Lower leg skin (tissue), 4 donors: ENCODE results near the gene RPL26. TPM values are rescaled to one million over a fixed set of nuclear protein-coding genes. Genes with fewer than 3 reads are reported as not detected.

ENCODE experiments used
- DNase-seq, 2 donors: peaks; one replicate each; pipeline ENCODE4 v3.0.0-alpha.2; 2019; ENCODE audit warnings: low spot score in 2 of 2
- H3K4me3 ChIP-seq: fragments of 200-600 bp; sonication (generic); 2 replicates; pipeline ENCODE4 v1.5.1; 2017; ENCODE audit warnings: mild to moderate bottlenecking, low read depth; ENCODE audit not compliant: poor library complexity, severe bottlenecking
- POLR2A ChIP-seq, 2 donors: fragments of 450-650 bp; IDR thresholded peaks; one replicate each; pipeline ENCODE4 v1.6.1; 2016 to 2017; ENCODE audit warnings: antibody characterized with exemption in 2 of 2, mild to moderate bottlenecking in 1 of 2, moderate library complexity in 1 of 2
- WGBS, 2 donors: methylation state at CpG; one replicate each; pipeline ENCODE4 v1.1.5; 2018; 5-methylcytosine and 5-hydroxymethylcytosine counted together
- intact Hi-C: fragments of 100-400 bp; cut with DNase I; formaldehyde crosslinking; loops from one replicate; pipeline ENCODE4 v1.15.0; 2023; ENCODE audit warnings: low total_unique reads
- total RNA-seq, 4 donors: library from RNA; depleted of rRNA; stranded (reverse); fragments of >200 nt; gene quantifications; one replicate each; pipeline ENCODE4 v1.1.0, GENCODE V29; 2016
- TF ChIP-seq, protein P1 (sequence below), 3 donors: fragments of 450-650 bp; IDR thresholded peaks; one replicate each; pipeline ENCODE4 v1.5.1; 2016; ENCODE audit warnings: antibody characterized with exemption in 3 of 3, mild to moderate bottlenecking in 3 of 3, moderate library complexity in 2 of 3

The RPL26 gene
- total RNA-seq, 4 donors from 2014 or later: 3,126 to 5,795 (median 3,707) TPM

DNA sequence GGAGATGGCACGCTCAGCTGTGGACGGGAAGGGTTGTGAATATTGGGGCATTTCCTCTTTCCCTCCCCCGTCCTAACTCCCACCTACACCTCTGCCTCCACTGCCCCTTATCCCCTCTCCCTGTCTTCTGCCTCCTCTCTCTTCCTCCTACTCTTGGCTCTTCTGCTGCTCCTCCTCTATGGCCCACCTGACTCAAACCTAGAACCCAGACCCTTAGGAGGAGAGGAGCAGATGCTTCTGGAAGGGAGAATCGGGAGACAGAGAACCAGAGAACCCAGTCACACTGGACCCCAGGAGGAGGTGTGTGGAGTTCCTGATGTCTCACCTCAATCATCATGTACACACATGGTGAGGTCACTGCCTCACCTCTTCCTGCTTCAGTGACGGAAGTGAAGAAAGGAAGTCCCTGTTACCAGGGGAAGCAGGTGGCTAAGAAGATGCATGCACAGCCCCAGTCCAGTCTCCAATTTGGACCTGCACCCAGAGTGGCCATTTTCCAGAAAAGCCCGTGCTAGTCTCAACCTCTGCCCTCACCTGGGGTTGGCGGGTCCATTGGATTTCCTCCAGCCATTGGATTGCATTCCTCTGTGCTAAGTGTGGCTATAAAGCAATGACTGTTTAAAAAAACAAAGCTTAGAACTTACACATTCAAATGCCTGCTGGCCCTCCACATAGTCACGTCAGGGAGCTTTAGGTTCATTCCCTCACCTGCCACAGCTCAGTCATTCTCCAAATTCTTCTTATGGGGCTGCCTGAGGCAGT lies 10.7 kb upstream of the RPL26 start:
- TF ChIP-seq, protein P1, sequence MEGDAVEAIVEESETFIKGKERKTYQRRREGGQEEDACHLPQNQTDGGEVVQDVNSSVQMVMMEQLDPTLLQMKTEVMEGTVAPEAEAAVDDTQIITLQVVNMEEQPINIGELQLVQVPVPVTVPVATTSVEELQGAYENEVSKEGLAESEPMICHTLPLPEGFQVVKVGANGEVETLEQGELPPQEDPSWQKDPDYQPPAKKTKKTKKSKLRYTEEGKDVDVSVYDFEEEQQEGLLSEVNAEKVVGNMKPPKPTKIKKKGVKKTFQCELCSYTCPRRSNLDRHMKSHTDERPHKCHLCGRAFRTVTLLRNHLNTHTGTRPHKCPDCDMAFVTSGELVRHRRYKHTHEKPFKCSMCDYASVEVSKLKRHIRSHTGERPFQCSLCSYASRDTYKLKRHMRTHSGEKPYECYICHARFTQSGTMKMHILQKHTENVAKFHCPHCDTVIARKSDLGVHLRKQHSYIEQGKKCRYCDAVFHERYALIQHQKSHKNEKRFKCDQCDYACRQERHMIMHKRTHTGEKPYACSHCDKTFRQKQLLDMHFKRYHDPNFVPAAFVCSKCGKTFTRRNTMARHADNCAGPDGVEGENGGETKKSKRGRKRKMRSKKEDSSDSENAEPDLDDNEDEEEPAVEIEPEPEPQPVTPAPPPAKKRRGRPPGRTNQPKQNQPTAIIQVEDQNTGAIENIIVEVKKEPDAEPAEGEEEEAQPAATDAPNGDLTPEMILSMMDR (IDR thresholded peaks at IDR 0.05): no peak
- no peak for TF ChIP-seq POLR2A (IDR thresholded peaks at IDR 0.05)
- intact Hi-C loops: no loop called here
- peak in 1 of 2 donors; percentile 77 for DNase-seq
- WGBS, 2 donors: 53 to 55% methylated on average over 8 of the region's 8 CpGs
- H3K4me3 ChIP-seq: no peak overlapping the region

DNA sequence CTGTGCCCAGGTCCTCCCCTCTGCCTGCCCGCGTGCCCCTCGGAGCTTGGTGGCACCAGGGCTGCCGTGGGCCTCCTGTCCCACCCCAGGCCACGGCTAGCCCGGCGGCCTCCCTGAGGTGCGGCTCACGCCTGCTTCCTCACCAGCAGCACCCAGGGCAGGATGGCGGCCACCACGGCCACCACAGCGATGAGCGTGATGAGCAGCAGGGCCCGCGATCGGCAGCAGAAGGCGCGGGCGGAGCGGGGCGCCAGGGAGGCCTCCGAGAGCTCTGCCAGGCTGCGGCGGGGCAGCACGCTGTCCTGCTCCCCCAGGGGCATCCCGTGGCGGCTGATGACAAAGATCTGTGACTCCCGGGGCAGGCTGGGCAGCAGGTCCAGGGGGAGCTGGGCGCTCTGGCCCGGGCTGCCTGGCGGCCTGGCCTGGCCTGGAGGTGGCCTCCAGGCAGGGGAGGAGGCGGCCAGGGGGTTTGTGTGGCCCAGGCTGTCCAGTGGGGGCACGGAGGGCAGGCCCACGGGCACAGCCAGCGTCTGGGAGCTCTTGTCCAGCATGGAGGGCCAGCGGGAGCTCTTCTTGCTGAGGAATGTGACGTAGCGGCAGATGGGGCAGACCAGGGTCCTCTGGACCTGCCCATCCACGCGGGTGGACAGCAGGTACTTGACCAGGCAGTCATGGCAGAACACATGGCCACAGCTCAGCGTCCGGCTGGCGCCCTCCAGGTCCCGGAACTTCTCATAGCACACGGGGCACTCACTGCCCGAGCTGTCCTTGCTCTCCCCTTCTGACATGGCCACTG lies 9.9 kb upstream of the RPL26 start:
- TF ChIP-seq POLR2A (IDR thresholded peaks at IDR 0.05): no peak
- TF ChIP-seq, protein P1 (IDR thresholded peaks at IDR 0.05): no peak
- peak in 1 of 2 donors; percentile 74 for DNase-seq
- 83 to 87% methylated on average over 21 to 26 of the region's 46 CpGs for WGBS, 2 donors
- H3K4me3 ChIP-seq: no peak overlapping the region
- intact Hi-C loops: no loop called here

DNA sequence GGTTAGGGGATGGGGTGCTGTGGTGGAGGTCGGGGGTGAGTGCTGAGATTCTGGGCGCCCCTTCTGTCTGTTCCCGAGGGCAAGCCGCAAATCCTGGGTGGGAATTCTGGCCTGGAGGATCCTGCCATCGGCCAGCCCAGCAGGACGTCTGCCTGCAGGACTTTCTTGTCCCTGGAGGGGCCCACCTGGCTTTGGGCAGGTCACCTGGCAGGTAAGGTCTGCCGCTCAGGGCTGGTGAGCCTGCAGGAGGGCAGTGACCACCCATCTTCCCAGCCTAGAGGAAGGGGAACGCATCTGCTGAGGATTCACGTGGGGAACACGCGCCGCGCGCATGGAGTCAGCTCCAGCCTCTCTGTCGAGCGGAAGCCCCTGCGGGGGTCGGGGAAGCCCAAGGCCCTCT lies 9.3 kb upstream of the RPL26 start:
- no peak overlapping the region for H3K4me3 ChIP-seq
- no peak for TF ChIP-seq POLR2A (IDR thresholded peaks at IDR 0.05)
- TF ChIP-seq, protein P1 (IDR thresholded peaks at IDR 0.05): no peak
- intact Hi-C loops: no loop called here
- DNase-seq: peak in 1 of 2 donors; percentile 60
- WGBS, 2 donors: 66 to 68% methylated on average over 14 to 17 of the region's 18 CpGs

DNA sequence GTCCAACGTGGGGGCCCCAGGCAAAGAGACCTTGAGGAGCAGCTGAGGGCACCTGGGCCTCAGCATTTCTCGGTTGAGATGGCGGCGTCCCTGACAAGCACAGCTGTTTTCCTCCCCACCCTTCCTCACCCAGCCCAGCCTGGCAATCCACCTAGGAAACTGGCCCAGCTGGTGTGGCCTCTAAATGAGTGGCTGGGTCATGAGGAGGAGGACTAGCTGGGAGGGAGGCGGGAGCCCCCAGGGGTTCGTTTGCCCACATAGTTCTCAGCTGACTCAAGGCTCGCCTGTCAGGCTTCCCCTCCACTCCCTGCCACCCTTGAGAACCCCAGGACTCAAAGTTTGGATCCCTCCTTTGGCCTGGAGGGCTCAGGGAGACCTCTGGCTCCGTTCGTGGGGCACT lies 8.7 kb upstream of the RPL26 start:
- TF ChIP-seq, protein P1 (IDR thresholded peaks at IDR 0.05): no peak
- TF ChIP-seq POLR2A (IDR thresholded peaks at IDR 0.05): no peak
- DNase-seq: peak in 1 of 2 donors; percentile 69
- H3K4me3 ChIP-seq: no peak overlapping the region
- WGBS, 2 donors: 35 to 43% methylated on average over 6 to 9 of the region's 9 CpGs
- intact Hi-C loops: no loop called here

DNA sequence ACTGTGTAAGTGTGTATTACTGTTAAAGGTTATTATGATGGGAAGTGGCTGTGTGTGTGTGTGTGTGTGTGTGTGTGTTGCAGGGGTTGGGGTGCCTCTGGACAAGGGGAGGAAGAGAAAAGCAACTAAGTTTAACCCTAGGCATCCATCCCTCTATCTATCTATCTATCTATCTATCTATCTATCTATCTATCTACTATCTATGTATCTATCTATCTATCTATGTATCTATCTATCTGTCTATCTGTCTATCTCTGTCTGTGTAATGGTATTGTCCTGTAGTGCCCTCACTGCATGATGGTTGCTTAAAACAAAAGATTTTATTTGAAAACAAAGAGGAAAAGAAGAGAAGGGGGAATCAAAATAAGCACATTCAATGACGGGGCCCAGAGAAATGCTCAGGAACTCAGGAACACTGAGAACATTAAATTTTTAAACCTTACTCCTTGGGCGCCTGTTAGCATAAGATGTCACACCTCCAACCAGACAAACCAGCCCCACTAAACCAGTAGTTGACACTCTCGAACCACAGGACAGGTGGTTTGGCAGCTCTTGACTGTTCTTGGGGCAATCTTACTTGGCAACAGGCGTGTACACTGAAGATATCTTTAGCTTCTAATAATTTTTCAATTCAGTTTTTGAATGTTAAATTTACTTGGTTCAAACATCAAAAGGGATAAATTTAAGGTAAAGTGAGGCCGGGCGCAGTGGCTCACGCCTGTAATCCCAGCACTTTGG lies 5.1 kb upstream of the RPL26 start:
- no peak overlapping the region for H3K4me3 ChIP-seq
- TF ChIP-seq POLR2A (IDR thresholded peaks at IDR 0.05): no peak
- TF ChIP-seq, protein P1 (IDR thresholded peaks at IDR 0.05): no peak
- intact Hi-C loops: no loop called here
- whole genome bisulfite sequencing, 2 donors: 80 to 82% methylated on average over 7 of the region's 7 CpGs
- no peak for DNase-seq
